ENCODE results near the gene RRM2.

The RRM2 gene

DNA sequence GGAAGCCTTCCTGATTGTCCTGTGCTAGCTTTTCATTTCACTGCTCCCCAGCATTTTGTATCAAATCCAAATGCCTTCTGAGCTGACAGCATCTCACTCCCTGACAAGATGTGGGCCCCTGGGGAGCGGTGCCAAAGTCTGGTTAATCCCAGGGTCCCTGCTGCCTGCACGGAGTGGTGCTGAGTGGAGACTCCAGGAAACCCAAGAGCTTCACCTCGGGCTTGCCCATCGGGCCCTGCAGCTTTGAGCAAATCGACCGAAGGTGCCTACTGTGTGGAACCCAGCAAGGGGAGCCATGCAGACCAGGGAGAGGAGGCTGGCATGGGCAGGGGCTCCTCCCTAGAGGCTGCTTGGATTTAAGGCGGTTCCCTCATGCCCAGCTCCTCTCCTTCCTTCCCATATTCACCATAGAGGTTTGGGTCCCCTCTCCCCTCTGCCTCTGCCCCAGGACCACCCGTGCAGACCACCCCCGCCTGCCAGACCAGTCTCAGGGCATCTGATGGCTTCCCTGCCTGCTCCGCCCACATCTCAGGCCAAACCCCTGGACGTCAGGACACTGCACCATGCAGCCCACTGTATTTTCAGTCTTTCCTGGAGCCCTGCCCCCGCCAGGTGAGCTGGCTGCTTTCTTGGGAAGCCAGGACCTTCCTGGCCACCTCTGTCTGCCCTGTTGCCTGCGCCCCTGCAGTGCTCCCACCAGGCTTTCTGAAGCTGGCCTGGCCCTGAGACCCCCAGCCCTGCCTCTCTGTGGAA lies 37.8 kb downstream of the RRM2 start:
- DNase-seq, result no peak

DNA sequence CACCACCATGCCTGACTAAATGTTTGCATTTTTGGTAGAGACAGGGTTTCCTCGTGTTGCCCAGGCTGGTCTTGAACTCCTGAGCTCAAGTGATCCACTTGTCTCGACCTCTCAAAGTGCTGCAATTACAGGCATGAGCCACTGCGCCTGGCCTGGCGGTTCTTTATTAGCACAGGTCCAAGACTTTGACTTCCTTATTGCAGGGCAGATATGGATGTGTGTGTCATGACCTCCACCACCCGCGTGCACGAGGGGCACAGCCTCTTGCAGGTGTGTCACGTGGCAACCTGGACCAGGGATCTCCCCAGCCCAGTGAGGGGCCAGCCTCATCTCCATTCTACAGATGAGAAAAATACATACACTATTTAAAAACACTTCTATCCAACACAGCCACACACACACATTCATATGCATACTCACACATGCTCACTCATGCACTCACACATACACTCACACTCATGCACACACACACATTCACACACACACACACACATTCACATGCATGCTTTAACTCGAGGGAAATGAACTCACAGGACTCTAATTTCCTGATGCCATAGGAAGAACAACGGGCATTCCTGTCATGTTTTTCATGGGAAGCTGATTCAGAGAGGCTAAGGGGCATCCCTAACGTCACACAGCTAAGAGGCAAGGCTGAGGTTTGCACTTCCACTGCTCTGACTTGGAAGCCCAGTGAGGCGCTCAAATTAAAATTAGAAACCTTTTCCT lies 38.8 kb downstream of the RRM2 start:
- DNase-seq, result no peak

DNA sequence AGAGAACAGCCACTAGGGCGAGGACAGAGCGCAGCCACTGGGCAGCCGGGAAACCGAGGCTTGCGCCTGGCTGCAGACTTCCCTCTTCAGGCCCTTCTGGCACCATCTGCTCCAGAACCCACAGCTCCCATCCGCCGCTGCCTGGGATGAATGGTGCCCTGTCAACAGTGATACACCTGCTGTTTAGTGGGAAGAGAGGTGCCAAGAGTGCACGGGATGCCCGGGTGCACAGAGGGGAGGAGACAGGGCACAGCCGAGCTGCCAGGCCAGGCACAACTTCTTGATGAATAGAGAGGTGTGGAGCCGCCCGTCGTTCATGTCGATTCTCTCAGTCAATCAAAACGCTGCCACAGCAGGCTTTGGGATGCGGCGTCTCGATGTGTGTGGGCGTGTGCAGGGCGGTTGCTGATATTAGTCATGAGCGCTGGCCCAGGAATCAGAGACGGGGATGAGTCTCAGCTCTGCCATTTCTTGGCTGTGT lies 39.5 kb downstream of the RRM2 start:
- peak; percentile 30 for DNase-seq

DNA sequence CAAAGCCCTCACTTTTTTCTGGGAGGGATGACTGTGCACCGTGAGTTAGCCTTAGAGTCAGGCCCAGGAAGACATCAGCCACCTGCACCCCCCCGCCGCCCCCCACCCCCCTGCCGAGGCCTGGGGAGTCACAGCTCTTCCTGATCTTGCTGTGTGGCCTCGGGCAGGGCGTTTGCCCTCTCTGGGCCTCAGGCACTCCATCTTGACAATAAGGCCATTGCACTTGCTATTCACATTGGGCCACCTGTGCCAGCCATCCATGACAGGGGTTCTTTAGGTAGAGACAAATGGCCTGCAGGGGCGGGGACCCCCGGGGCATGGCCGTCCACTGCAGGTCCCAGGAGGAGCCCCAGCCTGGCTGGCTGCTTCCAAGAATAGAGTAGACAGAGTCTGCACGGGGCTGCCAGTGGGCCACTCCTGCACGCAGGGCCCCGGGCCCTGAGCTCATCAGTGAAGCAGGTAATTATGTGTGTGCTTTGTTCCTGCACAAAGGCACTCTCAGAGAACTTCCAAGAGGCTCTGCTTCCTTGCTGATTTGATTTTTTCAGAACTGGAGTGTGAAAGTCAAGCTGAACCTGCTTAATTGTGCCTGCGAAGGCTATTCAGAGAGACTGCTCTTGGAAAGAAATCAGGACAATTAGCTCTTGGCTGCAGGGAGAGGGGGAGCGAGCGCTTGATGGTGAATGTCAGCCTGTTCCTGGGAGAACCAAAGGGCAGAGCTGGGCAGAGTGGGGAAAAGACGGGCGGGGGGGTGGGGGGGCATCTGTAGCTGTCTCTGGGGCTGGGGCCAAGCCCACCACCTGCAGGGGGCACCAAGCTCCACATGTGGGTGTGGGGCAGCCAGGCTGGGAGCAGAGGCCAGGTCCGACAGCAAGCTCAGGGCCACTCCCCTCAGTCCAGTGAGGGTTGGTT lies 40.3 kb downstream of the RRM2 start:
- no peak for DNase-seq

DNA sequence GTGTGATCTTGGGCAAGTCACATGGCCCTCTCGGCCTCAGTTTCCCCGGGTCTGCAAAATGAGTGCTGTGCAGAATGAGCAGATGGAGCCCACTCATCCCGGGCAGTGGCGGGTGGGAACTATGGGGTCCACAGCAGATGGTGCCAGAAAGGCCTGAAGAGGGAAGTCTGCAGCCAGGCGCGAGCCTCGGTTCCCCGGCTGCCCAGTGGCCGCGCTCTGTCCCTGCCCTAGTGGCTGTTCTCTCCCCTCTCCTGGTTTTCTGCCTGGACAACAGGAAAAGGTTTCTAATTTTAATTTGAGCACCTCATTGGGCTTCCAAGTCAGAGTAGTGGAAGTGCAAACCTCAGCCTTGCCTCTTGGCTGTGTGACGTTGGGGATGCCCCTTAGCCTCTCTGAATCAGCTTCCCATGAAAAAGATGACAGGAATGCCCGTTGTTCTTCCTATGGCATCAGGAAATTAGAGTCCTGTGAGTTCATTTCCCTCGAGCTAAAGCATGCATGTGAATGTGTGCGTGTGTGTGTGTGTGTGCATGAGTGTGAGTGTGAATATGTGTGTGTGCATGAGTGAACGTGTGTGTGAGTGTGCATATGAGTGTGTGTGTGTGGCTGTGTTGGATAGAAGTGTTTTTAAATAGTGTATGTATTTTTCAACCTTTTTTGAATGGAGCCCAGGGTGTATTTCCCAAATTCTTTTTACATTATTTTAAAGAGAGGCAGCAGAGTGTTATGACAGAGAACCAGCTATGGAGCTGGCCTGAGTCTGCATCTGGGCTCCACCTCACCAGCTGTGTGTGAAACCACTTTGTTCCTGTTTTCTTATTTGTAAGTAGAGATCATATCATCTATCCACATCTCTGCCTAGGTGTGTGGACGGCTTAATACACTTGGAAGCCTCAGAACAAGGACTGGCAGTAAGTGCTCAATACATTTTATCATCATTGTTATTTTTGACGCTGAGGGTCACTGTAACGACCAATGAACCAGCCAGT lies 41.3 kb downstream of the RRM2 start:
- no peak for DNase-seq

DNA sequence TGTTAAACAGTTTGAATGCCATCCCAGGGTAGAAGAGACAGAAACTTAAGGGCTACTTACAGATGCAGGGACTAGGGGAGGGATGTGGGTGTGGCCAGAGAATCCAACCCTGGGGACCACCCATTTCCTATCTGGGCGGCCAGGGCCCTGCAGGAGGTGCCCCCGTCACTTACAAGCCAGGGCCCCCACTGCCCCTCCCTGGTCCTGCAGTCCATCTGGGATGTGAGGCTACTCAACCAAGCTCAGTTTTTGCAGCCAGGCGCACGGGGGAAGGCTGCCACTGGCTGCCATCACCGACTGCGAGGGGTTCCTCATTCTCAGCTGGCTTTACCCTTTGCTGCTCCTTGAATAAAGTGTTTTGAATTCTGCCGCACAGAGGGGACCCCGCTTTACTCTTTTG lies 42.1 kb downstream of the RRM2 start:
- DNase-seq, result no peak

DNA sequence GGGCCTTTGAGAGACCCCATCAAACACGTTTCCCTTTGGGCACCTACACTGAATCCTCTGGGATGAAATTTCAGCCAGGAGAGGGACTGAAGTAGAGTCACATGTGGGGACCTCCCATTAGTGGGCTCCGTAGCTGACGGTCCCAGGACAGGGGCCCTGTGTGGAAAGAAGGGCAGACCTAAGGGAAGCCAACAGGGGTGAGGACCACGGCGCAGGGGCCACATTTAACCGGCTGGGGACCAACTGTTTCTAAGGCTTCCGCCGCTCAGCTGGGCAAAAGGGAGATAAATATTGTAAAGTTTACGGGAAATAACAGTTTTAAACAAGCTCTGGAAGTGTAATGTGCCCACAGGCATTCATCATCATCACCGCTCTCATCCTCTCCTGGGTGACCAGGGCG lies 42.7 kb downstream of the RRM2 start:
- no peak for DNase-seq

DNA sequence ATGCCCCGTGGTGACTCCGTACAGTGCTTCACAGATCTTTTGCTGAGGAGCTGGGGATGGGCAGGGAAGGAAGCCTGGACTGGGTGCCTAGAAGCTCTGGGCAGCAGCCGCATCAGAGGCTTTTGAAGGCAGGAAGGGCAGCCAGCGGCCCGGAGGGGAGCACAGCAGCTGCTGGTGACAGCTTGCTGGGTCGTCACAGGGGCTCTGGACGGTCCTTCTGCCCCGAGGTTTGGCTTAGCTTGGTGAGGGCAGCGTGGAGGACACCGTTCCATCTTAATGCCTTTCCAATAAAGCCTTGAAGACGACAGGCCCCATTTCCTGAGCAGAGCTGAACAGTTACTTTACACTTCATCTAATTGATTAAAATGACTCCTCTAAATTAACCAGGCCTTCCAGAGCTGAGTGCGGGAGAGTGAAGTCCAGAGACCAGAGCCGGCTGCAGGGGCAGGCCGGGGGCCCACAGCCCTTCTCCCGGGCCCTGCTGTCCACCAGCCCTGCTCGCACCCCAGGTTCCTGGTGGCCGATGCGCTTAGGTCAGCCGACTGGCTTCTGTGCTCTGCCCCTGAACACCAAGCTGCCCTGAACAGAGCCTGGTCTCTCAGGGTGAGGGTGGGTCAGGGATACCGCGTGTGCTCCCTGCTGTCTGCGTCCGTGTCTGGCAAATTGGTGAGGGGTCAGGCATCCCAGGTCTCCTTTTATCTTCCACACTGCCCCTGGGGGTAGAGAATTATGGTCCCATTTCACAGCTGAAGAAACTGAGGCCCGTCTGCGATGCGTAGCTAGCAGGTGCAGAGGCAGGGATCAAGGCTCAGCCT lies 43.5 kb downstream of the RRM2 start:
- no peak for DNase-seq

DNA sequence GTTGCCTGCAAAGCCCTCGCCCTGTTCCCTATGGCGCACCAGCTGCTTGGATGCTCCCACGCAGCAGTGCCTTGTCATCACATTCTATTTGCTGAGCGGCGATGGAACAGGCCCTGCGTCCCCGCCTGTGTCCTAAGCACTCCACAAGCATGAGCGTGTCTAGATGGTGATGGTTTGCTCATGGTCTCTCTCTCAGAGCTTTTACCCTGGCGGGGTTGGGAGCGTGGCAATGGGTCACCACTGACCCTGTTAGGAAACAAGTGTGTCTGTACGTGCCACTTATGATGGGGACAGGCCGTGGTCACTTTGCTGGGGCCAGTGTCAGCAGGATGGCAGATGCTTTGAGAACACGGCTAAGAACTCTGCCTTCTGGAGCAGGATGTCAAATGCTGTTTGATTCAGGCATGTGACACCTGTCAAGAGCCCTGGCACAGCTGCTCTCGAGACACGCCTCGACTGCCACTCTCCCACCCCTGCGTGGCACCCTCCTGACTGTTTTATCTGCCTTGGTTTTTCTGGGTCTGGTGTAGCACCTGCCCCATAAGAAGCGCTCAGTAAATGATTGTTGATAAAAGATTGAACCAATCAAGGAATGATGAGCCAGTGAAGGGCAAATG lies 44.2 kb downstream of the RRM2 start:
- no peak for DNase-seq

DNA sequence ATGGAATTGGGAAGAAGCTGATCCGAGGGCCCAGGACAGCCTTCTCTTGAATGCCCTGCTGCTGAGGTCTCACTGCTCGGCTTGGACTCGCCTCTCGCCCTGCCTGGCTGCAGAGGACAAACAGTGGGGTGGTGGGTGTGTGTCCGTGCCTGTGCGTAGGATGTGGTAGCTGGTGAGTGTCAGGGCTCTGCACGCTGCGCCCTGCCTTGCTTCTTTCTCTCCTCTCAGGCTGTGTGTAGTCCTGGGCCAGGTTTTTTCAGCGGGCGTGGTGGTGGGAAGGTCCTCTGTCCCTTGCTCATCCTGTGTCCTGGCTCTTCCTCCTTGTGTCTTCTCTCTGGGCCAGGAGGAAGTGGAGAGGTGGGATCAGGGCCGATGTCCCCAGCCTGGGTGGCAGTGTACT lies 44.8 kb downstream of the RRM2 start:
- DNase-seq, result no peak

DNA sequence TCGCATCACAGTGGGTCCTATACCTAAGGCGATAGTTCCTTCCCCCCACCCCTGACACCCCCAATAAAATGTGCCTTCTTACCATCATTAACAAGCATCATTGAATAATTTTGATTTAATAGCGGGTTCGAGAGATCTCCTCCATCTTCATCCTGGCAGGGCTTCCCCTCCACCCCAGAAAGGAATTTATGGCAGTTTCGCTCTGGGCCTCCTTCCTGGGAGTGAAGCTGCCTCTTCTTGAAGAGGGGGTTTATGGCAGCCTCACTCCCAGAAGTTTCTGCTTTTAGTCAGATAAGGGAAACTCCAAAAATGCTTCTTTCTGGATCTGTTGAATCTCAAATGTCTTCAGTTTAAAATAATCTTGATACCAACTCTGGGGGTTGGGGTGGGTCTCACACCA lies 45.7 kb downstream of the RRM2 start:
- no peak for DNase-seq

DNA sequence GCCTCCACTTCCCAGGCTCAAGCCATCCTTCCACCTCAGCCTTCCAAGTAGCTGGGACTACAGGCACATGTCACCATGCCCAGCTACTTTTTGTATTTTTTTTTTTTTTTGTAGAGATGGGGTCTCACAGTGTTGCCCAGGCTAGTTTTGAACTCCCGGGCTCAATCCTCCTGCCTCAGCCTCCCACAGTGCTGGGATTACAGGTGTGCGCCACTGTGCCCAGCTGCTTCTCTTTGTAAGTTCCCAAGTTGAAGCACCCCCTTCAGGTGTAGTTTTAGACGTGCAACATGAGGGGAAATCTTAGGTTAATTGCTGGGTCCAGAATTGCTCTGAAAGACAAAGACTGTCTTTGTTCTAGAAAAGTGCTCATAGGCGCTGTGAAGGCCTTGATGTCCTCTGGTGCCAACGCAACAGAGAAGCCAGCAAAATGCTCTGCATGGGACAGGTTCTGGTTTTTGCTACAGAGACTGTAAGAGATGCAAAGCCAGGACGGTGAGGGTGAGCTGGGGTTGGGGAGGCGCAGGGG lies 46.6 kb downstream of the RRM2 start:
- no peak for DNase-seq

DNA sequence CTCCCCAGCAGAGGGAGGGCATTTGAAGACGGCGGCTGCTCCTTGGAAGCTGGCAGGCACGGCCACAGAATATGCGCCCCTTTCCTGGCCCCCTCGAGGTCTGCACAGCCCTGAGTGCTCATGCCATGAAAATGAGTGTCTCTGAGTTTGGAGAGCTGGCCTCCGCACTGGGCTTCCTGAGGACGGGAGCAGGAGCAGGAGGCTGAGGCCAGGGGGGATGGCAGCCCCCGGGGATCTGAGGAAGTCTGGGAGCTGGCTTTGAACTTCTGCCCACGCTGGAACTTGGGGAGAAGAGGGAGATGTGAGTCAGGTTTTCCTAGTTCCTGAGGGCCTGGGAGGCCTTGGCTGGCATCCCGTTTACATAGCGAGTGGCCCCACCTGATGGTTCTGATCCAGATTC lies 47.0 kb downstream of the RRM2 start:
- no peak for DNase-seq

DNA sequence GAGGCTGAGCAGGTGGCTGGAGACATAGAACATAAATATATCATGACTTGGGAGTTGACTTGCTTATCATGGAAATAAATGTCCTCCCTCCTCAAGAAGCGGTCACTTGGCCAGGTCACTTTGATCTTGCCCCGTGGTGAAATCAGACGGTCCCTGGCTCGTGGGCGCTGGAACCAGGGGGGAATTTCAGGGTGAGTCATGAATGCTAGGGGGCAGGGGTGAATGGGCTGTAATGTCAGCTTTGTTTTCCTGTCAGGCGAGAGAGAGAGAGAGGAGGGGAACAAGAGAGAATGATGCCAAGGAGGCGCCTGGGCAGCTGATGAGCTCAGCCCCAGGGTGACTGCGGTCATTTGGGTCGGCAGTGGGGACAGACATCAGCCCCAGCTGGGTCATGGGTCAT lies 47.7 kb downstream of the RRM2 start:
- DNase-seq, result no peak

DNA sequence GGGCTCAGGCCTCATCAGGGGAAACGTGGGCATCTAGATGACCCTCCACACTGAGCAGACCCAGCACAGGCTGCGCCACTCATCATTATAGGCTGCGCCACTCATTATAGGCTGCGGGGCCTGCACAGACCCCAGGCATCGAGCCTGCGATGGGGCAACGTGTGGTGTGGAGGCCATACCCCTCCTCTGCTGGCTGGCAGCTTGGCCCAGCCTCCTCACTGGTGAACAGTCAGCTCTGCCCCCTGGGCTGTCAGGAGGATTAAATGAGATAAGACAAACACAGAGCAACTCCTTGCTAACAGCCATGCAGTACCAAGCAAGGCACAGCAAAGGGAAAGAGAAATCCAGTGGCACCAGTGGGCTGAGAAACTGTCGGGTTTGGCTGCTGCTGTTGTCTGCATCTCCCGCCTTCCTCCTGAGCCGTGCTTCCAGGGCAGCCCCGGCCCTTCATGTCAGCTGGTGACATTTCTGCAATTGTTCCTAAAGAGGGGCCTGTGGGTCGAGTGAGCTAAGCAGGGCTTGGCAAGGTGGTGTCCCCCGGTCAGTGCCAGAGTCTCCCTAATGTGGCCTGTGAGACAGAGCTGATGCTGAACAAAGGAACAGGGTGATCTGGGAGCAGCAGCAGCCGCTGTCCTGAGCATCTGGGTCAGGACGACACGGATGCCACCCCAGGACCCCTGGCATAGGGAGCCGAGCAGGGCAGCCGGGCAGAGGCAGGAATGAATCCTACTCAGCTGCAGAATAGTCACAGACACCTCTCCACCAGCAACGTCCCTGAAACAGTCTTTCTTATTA lies 48.7 kb downstream of the RRM2 start:
- no peak for DNase-seq

DNA sequence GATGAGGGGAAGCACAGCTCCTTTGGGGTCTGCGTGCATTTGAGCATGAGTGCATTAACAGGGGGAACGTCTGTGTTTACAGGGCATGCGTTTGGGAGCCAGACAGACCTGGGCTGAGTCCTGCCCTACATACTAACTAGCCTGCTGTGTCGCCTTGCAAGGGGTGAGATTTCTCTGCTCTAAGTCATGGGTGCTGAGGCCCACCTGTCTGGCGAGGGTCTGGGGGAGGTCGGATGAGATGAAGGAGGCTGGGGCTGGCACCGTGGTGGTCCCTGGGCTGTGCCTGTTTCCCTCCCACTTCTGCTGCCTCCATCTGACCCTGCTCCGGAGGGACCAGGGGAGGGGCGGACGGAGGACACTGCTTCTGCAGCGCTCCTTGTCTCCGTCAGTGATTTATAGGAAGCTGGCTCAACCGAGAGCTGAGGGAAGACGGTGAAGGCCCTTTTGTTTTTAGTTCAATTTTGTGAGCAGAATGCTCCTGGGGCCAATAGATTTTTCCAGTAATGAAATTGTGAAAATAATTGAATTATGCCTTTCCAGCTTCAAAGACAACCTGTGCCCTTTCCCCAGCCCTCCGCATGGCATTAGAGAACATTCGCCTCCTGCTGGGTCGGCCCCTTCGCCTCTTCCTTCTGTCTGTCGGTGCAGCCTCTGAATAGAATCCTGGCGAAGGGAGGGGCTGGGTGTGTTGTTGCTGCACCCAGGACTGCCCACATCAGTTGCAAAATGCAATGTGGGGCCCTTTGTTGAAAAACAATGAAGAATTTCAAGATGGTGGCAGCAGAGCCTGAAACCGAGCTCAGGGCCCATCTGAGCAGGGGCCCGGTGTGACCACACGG lies 49.7 kb downstream of the RRM2 start:
- DNase-seq, result no peak

DNA sequence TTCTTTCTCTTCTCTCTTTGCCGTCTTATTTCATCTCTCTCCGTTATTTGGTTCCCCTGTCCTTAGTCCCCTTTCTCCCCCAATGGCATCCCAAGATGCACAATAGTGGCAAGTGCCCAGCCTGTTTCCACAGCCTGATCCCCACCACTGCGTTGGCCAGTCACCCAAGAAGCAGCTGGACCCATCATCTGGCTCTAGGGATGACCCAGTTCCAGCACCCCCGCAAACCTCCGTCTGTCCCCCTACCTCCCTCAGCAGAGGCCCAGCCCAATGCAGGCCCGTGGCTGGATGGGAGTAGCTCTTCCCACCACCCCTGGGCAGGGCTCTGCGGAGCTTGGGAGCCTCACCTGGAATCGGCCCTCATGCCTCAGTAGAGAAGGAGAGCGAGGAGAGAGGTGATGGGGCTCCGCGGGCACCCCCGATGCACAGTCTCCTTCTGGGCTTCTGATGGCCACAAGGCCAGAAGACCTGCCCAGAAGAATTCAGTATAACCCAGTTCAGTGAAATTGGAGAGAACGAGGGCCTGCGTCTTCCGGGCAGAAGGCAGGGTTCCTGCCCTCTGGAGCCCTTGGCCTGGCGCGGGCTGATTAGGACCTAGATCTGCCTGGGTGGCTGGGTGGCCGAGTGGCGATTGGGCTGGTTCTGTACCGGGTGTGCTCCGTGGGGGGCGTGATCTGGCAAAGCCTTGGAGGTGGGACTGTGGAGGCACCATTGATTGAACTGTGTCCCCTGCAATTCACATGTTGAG lies 50.9 kb downstream of the RRM2 start:
- DNase-seq, result no peak

DNA sequence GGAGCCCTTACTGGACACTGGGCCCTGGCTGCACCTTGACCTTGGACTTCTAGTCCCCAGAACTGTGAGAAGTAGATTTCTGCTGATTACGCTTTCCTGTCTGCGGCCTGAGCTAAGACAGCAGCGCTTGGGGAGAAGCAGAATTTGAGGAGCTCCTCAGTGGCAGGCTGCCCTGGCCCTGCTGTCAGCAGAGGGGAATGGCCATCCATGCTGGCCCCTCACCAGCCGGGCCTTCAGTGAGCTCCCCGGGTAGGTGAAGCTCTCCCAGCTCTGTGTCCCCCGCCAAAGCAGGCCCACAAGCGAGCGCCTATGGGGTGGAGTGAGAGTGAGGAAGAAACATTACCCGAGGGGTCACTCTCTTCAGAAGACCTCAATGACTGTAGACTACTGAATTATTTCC lies 51.6 kb downstream of the RRM2 start:
- no peak for DNase-seq
